K562 (cell line): Measurements from ENCODE around the gene NECAB3. TPM values are rescaled to one million over a fixed set of nuclear protein-coding genes. Genes with fewer than 3 reads are reported as not detected.

ENCODE experiments used
- ASH1L ChIP-seq: fragments of 450-650 bp; IDR thresholded peaks from 2 replicates; pipeline ENCODE4 v1.6.1; 2018; ENCODE audit warnings: borderline replicate concordance, mild to moderate bottlenecking, low read depth; ENCODE audit not compliant: partially characterized antibody
- ATF1 ChIP-seq, 2 experiments: fragments of 450-650 bp in 1 of 2; IDR thresholded peaks; 2 replicates each; pipeline ENCODE4 v1.6.1; 2016; ENCODE audit warnings: missing compliant biosample characterization in 1 of 2, missing genetic modification characterization in 1 of 2
- CREB3 ChIP-seq: fragments of 450-650 bp; conservative IDR thresholded peaks from 2 replicates; pipeline ENCODE4 v1.6.1; 2016; ENCODE audit warnings: missing genetic modification characterization, low read depth, mild to moderate bottlenecking, missing compliant biosample characterization, moderate library complexity
- DMBX1 ChIP-seq: fragments of 250-450 bp; sonication (Bioruptor Pico); IDR thresholded peaks from 2 replicates; pipeline ENCODE4 v1.8.0; 2022; ENCODE audit warnings: inconsistent platforms, mild to moderate bottlenecking, moderate library complexity, borderline replicate concordance
- PBX2 ChIP-seq, 2 experiments: IDR thresholded peaks in 1 of 2; conservative IDR thresholded peaks in 1 of 2; 2 replicates each; pipeline ENCODE4 v1.6.1; 2016; ENCODE audit warnings: low read depth in 2 of 2, mild to moderate bottlenecking in 1 of 2, missing compliant biosample characterization in 1 of 2, missing genetic modification characterization in 1 of 2, moderate library complexity in 1 of 2
- RCOR1 ChIP-seq, 2 experiments: IDR thresholded peaks; 2 replicates each; pipeline ENCODE4 v1.6.1; 2012; ENCODE audit warnings: low read depth in 2 of 2, low read length in 2 of 2, borderline replicate concordance in 1 of 2, improper control_type of control experiment in 1 of 2
- SMARCA4 ChIP-seq: fragments of 450-650 bp; IDR thresholded peaks from 2 replicates; pipeline ENCODE4 v1.6.1; 2016
- TBL1XR1 ChIP-seq, 2 experiments: IDR thresholded peaks; 2 replicates each; pipeline ENCODE4 v1.6.1; 2012; ENCODE audit warnings: improper control_type of control experiment in 2 of 2, low read length in 2 of 2, mild to moderate bottlenecking in 1 of 2
- ZBTB11 ChIP-seq, 3 experiments: fragments of 200-800 bp in 1 of 3; fragments of 250-450 bp in 1 of 3; fragments of 450-650 bp in 1 of 3; sonication (Bioruptor Pico) in 1 of 3; sonication (Bioruptor generic) in 1 of 3; formaldehyde crosslinking in 1 of 3; IDR thresholded peaks; 2 replicates each; pipeline versions ENCODE4 v1.6.1 to v1.8.0; 2016 to 2022; ENCODE audit warnings: mild to moderate bottlenecking in 2 of 3, missing genetic modification characterization in 2 of 3, missing compliant biosample characterization in 1 of 3, moderate library complexity in 1 of 3
- ZBTB17 ChIP-seq: fragments of 450-650 bp; formaldehyde crosslinking; IDR thresholded peaks from 2 replicates; pipeline ENCODE4 v1.4.0; 2020; ENCODE audit warnings: mild to moderate bottlenecking
- ZNF592 ChIP-seq: fragments of 450-650 bp; IDR thresholded peaks from 2 replicates; pipeline ENCODE4 v1.6.1; 2017; ENCODE audit warnings: antibody characterized with exemption, mild to moderate bottlenecking
- polyA plus RNA-seq, 8 experiments: library from polyadenylated mRNA; depleted of rRNA in 4 of 8; stranded (reverse) in 5 of 8; unstranded in 3 of 8; fragments of >200 nt; fragmentation: Nextera tagmentation in 2 of 8; fragmentation: Illumina TruSeq in 1 of 8; extraction: Ambion mirVana in 2 of 8; extraction: Trizol in 1 of 8; gene quantifications; 2 replicates each; pipeline versions ENCODE4 v1.2.1 to v1.2.3, GENCODE V29; 2011 to 2014; ENCODE audit warnings: inconsistent platforms in 1 of 8, missing spikeins in 1 of 8
- total RNA-seq, 7 experiments: library from RNA; depleted of rRNA in 6 of 7; stranded (reverse); fragments of >200 nt in 6 of 7; fragmentation: Illumina TruSeq in 2 of 7; extraction: Trizol in 2 of 7; gene quantifications; 2 replicates each; pipeline versions ENCODE4 v1.2.1 to v1.2.3, GENCODE V29; 2011 to 2021; ENCODE audit warnings: low replicate concordance in 1 of 7

NECAB3 gene
- total and polyA plus RNA-seq, 9 of the 15 experiments (the other 6 are each of a cell fraction or from before 2014, with no cell fraction given), result 0.94 to 63.3 (median 31.5) TPM

GRCh38 chr20:33689973-33690372 is 15.7 kb upstream of the NECAB3 start (continued):
- TF ChIP-seq TBL1XR1 (IDR thresholded peaks at IDR 0.05; ENCODE audit: low read length in 2 of 2) (peak; percentile 42 to 72; a peak in 1 of 4 replicates), CREB3 (tag) (no peak), ZNF592 (0 out of 2 replicates have a peak, but pooled peaks have one; percentile 34), ZBTB17 (CRISPR knock-in tag) (0 out of 2 replicates have a peak, but pooled peaks have one; percentile 40), DMBX1 (CRISPR knock-in tag) (peak; percentile 66; the same call in 1 of the 2 replicates), ATF1 (CRISPR knock-in tag; IDR thresholded peaks at IDR 0.05) (no peak), ATF1 (tag; IDR thresholded peaks at IDR 0.05) (peak; percentile 46; the same call in 1 of the 2 replicates), ASH1L (no peak), SMARCA4 (peak; percentile 97), PBX2 (CRISPR knock-in tag; IDR thresholded peaks at IDR 0.05; ENCODE audit: low read depth) (peak; percentile 26; the same call in 1 of the 2 replicates), PBX2 (tag; conservative IDR thresholded peaks at IDR 0.05; ENCODE audit: low read depth) (peak; percentile 55), RCOR1 (IDR thresholded peaks at IDR 0.05; ENCODE audit: borderline replicate concordance in 1 of 2, low read depth in 2 of 2, low read length in 2 of 2) (peak; percentile 98 to 99), ZBTB11 (CRISPR knock-in tag; IDR thresholded peaks at IDR 0.05) (peak in 1 of 3 experiments; percentile 68; a peak in 2 of 6 replicates)
